H7 (cell line): ENCODE data around the gene HGF. TPM values are rescaled to one million over a fixed set of nuclear protein-coding genes. Genes with fewer than 3 reads are reported as not detected.
A peak's percentile ranks its signal among the peaks of the same experiment; 100 is the strongest.

Experiments used
- DNase-seq: peaks from one replicate; pipeline ENCODE4 v3.0.0; 2012
- H3K27me3 ChIP-seq: 2 replicates; pipeline ENCODE4 v1.6.0; 2011; ENCODE audit warnings: mild to moderate bottlenecking, low read length; ENCODE audit not compliant: control insufficient read depth, insufficient read depth
- H3K36me3 ChIP-seq: replicated peaks from 2 replicates; pipeline ENCODE4 v1.5.1; 2011; ENCODE audit warnings: low read length; ENCODE audit not compliant: control insufficient read depth, insufficient read depth
- H3K4me3 ChIP-seq: 2 replicates; pipeline ENCODE4 v1.5.1; 2011; ENCODE audit warnings: low read depth, mild to moderate bottlenecking, control low read depth, low read length, moderate library complexity; ENCODE audit not compliant: insufficient read depth
- total RNA-seq: library from RNA; depleted of rRNA; stranded (reverse); fragments of >200 nt; shearing (Covaris generic); gene quantifications from 2 replicates; pipeline ENCODE4 v1.2.3, GENCODE V29; 2014

Gene HGF
- total RNA-seq, 1 experiment from 2014 or later: not detected

GRCh38 chr7:81788246-81788645 is 18.4 kb upstream of the HGF start:
- Histone ChIP-seq H3K4me3 (no peak overlapping the region), H3K27me3 (no peaks in the 10 kb centered on the region), H3K36me3 (no peaks in the 10 kb centered on the region)

GRCh38 chr7:81783818-81784217 is 14.0 kb upstream of the HGF start:
- H3K36me3 ChIP-seq: no peaks in the 10 kb centered on the region
- no peak for DNase-seq
- no peaks in the 10 kb centered on the region for H3K27me3 ChIP-seq
- no peak overlapping the region for H3K4me3 ChIP-seq

More at GRCh38 chr7:81788246-81788645, 18.4 kb upstream of the HGF start:
- DNase-seq: no peak

GRCh38 chr7:81780914-81781693 is 11.3 kb upstream of the HGF start:
- DNase-seq: no peak
- Histone ChIP-seq H3K36me3 (no peaks in the 10 kb centered on the region), H3K27me3 (no peaks in the 10 kb centered on the region), H3K4me3 (no peak overlapping the region)

- DNase-seq: no peak
- H3K27me3 ChIP-seq: no peaks in the 10 kb centered on the region
- H3K4me3 ChIP-seq: no peak overlapping the region
- no peaks in the 10 kb centered on the region for H3K36me3 ChIP-seq
These were observed 9.9 kb upstream of the HGF start for GRCh38 chr7:81779706-81780105.

GRCh38 chr7:81777697-81778096 is 7.8 kb upstream of the HGF start:
- DNase-seq: no peak
- no peak overlapping the region for H3K4me3 ChIP-seq
- no peaks in the 10 kb centered on the region for H3K36me3 ChIP-seq
- H3K27me3 ChIP-seq: no peaks in the 10 kb centered on the region

GRCh38 chr7:81776948-81777630 is 7.2 kb upstream of the HGF start:
- DNase-seq: peak; percentile 19
- H3K27me3 ChIP-seq: no peaks in the 10 kb centered on the region
- H3K4me3 ChIP-seq: no peak overlapping the region
- no peaks in the 10 kb centered on the region for H3K36me3 ChIP-seq

- no peak for DNase-seq
- no peak overlapping the region for H3K4me3 ChIP-seq
- H3K27me3 ChIP-seq: no peaks in the 10 kb centered on the region
- no peaks in the 10 kb centered on the region for H3K36me3 ChIP-seq
These were observed 6.3 kb upstream of the HGF start for GRCh38 chr7:81776161-81776560.

- Histone ChIP-seq H3K36me3 (no peaks in the 10 kb centered on the region), H3K4me3 (no peak overlapping the region), H3K27me3 (no peaks in the 10 kb centered on the region)
- no peak for DNase-seq
These were observed 5.7 kb upstream of the HGF start for GRCh38 chr7:81775560-81775959.

- H3K4me3 ChIP-seq: no peak overlapping the region
- H3K36me3 ChIP-seq: no peaks in the 10 kb centered on the region
- H3K27me3 ChIP-seq: no peaks in the 10 kb centered on the region
- no peak for DNase-seq
These were observed 4.7 kb upstream of the HGF start for GRCh38 chr7:81774551-81774950.

GRCh38 chr7:81770728-81771223 is 929 bp upstream of the HGF start:
- no peak for DNase-seq
- Histone ChIP-seq H3K4me3 (no peak overlapping the region), H3K27me3 (no peaks in the 10 kb centered on the region; the same call in 1 of the 2 replicates), H3K36me3 (no peaks in the 10 kb centered on the region)

- DNase-seq: no peak
- no peaks in the 10 kb centered on the region; the same call in 1 of the 2 replicates for H3K27me3 ChIP-seq
- H3K36me3 ChIP-seq: no peaks in the 10 kb centered on the region
- H3K4me3 ChIP-seq: no peak overlapping the region
These were observed 682 bp downstream of the HGF start for GRCh38 chr7:81768951-81769778.

- Histone ChIP-seq H3K27me3 (no peaks in the 10 kb centered on the region; the same call in 1 of the 2 replicates), H3K4me3 (no peak overlapping the region), H3K36me3 (no peaks in the 10 kb centered on the region)
- no peak for DNase-seq
These were observed 1.9 kb downstream of the HGF start for GRCh38 chr7:81767926-81768325.

- Histone ChIP-seq H3K27me3 (no peaks in the 10 kb centered on the region; the same call in 1 of the 2 replicates), H3K36me3 (no peaks in the 10 kb centered on the region), H3K4me3 (no peak overlapping the region)
- peak; percentile 22 for DNase-seq
These were observed 8.0 kb downstream of the HGF start for GRCh38 chr7:81761821-81762220.

GRCh38 chr7:81761031-81761430 is 8.8 kb downstream of the HGF start:
- Histone ChIP-seq H3K36me3 (no peaks in the 10 kb centered on the region), H3K27me3 (no peaks in the 10 kb centered on the region; the same call in 1 of the 2 replicates), H3K4me3 (no peak overlapping the region)
- DNase-seq: no peak
